GM18519 (cell line): ENCODE results near the gene ZNF254.
"Not testable (repeated sequence)": the region's sequence is repeated elsewhere in the genome, so short reads cannot be mapped to it uniquely, and the experiment has no call there.

Source experiments
- ATAC-seq: cut with Tn5 transposase; IDR thresholded peaks from one replicate; pipeline ENCODE4 v1.9.1; 2021; ENCODE audit warnings: mild to moderate bottlenecking, moderate library complexity; ENCODE audit not compliant: unreplicated experiment, low FRiP score

Gene ZNF254

GRCh38 chr19:24069905-24070657 is 16.9 kb upstream of the ZNF254 start:
- ATAC-seq, result no peak

GRCh38 chr19:24071078-24071477 is 15.9 kb upstream of the ZNF254 start:
- no peak for ATAC-seq

- no peak for ATAC-seq
These were observed 14.3 kb upstream of the ZNF254 start for GRCh38 chr19:24072720-24073119.

GRCh38 chr19:24073807-24074206 is 13.2 kb upstream of the ZNF254 start:
- no peak for ATAC-seq

GRCh38 chr19:24074720-24075454 is 12.1 kb upstream of the ZNF254 start:
- ATAC-seq, result no peak

- not testable (repeated sequence) for ATAC-seq
These were observed 11.5 kb upstream of the ZNF254 start for GRCh38 chr19:24075530-24075929.

GRCh38 chr19:24078680-24079079 is 8.3 kb upstream of the ZNF254 start:
- no peak for ATAC-seq

- no peak for ATAC-seq
These were observed 5.9 kb upstream of the ZNF254 start for GRCh38 chr19:24081056-24081455.

GRCh38 chr19:24098359-24098758 is 11.4 kb downstream of the ZNF254 start:
- ATAC-seq, result no peak

- no peak for ATAC-seq
These were observed 12.8 kb downstream of the ZNF254 start for GRCh38 chr19:24099829-24100228.

GRCh38 chr19:24100597-24100996 is 13.6 kb downstream of the ZNF254 start:
- not testable (repeated sequence) for ATAC-seq

- no peak for ATAC-seq
These were observed 14.6 kb downstream of the ZNF254 start for GRCh38 chr19:24101459-24102115.

GRCh38 chr19:24127601-24128000 is 40.6 kb downstream of the ZNF254 start:
- ATAC-seq, result no peak

- ATAC-seq, result no peak
These were observed 53.1 kb downstream of the ZNF254 start for GRCh38 chr19:24140099-24140498.

- ATAC-seq, result no peak
These were observed 53.6 kb downstream of the ZNF254 start for GRCh38 chr19:24140591-24140990.

GRCh38 chr19:24141612-24142011 is 54.6 kb downstream of the ZNF254 start:
- no peak for ATAC-seq

- ATAC-seq, result no peak
These were observed 55.8 kb downstream of the ZNF254 start for GRCh38 chr19:24142771-24143170.

- no peak for ATAC-seq
These were observed 72.7 kb downstream of the ZNF254 start for GRCh38 chr19:24159707-24160106.

GRCh38 chr19:24166055-24166454 is 79.1 kb downstream of the ZNF254 start:
- ATAC-seq, result no peak

- ATAC-seq, result no peak
These were observed 86.9 kb downstream of the ZNF254 start for GRCh38 chr19:24173882-24174281.

GRCh38 chr19:24177686-24178085 is 90.7 kb downstream of the ZNF254 start:
- ATAC-seq, result no peak
